ENCODE measurements around the gene SRD5A1.

Gene SRD5A1

DNA sequence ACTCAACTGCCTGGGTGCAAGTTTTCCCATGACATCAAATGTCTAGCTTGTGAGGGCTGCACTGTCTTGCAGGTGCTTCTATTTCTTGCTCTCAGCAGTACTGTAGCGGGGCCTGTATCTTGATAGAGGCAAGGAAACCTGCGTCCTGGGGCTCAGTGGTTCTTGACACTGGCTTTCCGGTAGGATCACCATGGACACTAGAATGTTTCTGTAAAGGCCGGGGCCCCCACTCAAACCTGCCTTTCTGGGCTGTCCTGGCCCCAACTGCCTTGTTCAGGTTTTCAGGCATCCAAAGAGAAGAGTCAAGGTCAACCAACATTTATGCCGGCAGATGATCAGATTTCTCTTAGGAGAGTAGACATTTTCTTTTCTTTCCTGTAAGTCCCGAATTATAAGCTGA lies 53.3 kb downstream of the SRD5A1 start:
- DNase-seq (ENCODE audit: low read depth) = no peak
- H3K4me3 ChIP-seq (ENCODE audit: low read depth, low read length) = no peak overlapping the region
- TF ChIP-seq, protein P1, sequence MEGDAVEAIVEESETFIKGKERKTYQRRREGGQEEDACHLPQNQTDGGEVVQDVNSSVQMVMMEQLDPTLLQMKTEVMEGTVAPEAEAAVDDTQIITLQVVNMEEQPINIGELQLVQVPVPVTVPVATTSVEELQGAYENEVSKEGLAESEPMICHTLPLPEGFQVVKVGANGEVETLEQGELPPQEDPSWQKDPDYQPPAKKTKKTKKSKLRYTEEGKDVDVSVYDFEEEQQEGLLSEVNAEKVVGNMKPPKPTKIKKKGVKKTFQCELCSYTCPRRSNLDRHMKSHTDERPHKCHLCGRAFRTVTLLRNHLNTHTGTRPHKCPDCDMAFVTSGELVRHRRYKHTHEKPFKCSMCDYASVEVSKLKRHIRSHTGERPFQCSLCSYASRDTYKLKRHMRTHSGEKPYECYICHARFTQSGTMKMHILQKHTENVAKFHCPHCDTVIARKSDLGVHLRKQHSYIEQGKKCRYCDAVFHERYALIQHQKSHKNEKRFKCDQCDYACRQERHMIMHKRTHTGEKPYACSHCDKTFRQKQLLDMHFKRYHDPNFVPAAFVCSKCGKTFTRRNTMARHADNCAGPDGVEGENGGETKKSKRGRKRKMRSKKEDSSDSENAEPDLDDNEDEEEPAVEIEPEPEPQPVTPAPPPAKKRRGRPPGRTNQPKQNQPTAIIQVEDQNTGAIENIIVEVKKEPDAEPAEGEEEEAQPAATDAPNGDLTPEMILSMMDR (IDR thresholded peaks at IDR 0.05; ENCODE audit: control insufficient read depth, extremely low read depth, insufficient read depth) = no peak

DNA sequence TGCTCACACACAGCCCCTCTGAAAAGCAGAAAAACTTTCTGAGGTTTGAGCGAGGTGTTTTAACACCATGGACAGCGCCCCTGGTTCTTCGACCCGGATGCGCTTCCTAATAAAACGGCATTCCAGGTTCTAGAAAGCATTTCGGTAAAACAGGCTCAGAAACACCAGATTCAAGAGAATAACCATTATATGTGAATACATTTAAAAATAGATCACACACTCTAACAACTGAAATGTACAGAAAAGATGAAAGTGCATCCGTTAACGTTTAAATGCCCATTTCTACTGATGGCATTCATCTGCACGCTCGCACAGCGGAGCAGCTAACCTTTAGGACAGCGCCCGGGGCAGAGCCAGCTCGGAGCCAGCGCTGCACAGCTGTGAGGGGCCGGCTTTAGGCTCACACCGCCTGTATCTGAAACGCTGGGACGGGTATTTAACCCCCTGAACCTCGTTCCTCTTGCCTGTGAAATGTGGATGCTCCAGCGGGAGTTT lies 53.7 kb downstream of the SRD5A1 start:
- DNase-seq (ENCODE audit: low read depth) = no peak
- TF ChIP-seq, protein P1 (IDR thresholded peaks at IDR 0.05; ENCODE audit: control insufficient read depth, extremely low read depth, insufficient read depth) = no peak
- no peak overlapping the region for H3K4me3 ChIP-seq (ENCODE audit: low read depth, low read length)

- no peak overlapping the region for H3K4me3 ChIP-seq (ENCODE audit: low read depth, low read length)
- TF ChIP-seq, protein P1 (IDR thresholded peaks at IDR 0.05; ENCODE audit: control insufficient read depth, extremely low read depth, insufficient read depth) = no peak
- DNase-seq (ENCODE audit: low read depth) = no peak
These were observed 54.3 kb downstream of the SRD5A1 start for GRCh38 chr5:6687505-6687904.

DNA sequence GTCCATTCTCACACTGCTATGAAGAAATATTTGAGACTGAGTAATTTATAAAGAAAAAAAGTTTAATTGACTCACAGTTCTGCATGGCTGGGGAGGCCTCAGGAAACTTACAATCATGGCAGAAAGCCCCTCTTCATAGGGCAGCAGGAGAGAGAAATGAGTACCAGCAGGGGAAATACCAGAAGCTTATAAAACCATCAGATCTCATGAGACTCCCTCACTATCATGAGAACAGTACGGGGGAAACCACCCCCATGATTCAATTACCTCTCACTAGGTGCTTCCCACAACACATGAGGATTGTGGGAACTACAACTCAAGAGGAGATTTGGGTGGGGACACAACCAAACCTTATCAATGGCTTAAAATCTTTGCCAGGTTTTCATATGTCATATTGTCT lies 59.7 kb downstream of the SRD5A1 start:
- TF ChIP-seq, protein P1 (IDR thresholded peaks at IDR 0.05; ENCODE audit: control insufficient read depth, extremely low read depth, insufficient read depth) = no peak
- no peak for DNase-seq (ENCODE audit: low read depth)

DNA sequence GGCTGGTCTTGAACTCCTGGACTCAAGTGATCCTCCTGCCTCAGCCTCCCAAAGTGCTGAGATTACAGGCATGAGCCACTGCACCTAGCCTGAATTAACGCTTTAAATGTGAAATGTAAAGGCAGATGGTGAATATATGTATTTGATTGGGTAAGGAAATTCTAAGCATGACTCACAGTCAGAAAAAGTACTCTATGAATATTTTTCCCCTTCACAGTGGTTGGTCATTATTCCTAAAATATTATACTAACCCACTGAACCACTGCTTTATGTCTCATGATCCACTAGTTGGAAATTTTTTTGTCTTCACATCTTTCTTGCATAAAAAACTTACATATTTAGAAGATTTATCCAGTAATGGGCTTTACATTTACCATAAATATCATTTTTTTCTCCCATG lies 65.5 kb downstream of the SRD5A1 start:
- no peak for DNase-seq (ENCODE audit: low read depth)
- TF ChIP-seq, protein P1 (IDR thresholded peaks at IDR 0.05; ENCODE audit: control insufficient read depth, extremely low read depth, insufficient read depth) = no peak
- H3K4me3 ChIP-seq (ENCODE audit: low read depth, low read length) = no peak overlapping the region

More for the DNA sequence above, 59.7 kb downstream of the SRD5A1 start:
- H3K4me3 ChIP-seq (ENCODE audit: low read depth, low read length) = no peak overlapping the region

GRCh38 chr5:6699357-6699756 lies 66.1 kb downstream of the SRD5A1 start:
- no peak for DNase-seq (ENCODE audit: low read depth)
- TF ChIP-seq, protein P1 (IDR thresholded peaks at IDR 0.05; ENCODE audit: control insufficient read depth, extremely low read depth, insufficient read depth) = no peak
- no peak overlapping the region for H3K4me3 ChIP-seq (ENCODE audit: low read depth, low read length)

GRCh38 chr5:6700074-6700684 lies 66.9 kb downstream of the SRD5A1 start:
- TF ChIP-seq, protein P1 (IDR thresholded peaks at IDR 0.05; ENCODE audit: control insufficient read depth, extremely low read depth, insufficient read depth) = no peak
- DNase-seq (ENCODE audit: low read depth) = no peak
- no peak overlapping the region for H3K4me3 ChIP-seq (ENCODE audit: low read depth, low read length)
